Breast epithelium (tissue), 4 donors: ENCODE measurements around the gene SLC25A28. TPM values are rescaled to one million over a fixed set of nuclear protein-coding genes. Genes with fewer than 3 reads are reported as not detected.

Experiments used
- DNase-seq, 2 donors: peaks; one replicate each; pipeline ENCODE4 v3.0.0-alpha.2; 2019; ENCODE audit warnings: low spot score in 2 of 2
- H3K27ac ChIP-seq, 2 donors: fragments of 200-600 bp; sonication (generic) in 1 of 2; one replicate each; pipeline ENCODE4 v1.5.1; 2016 to 2019; ENCODE audit warnings: mild to moderate bottlenecking in 1 of 2
- H3K27me3 ChIP-seq, 2 donors: fragments of 200-600 bp; sonication (generic) in 1 of 2; one replicate each; pipeline versions ENCODE4 v1.5.1 to v1.6.0; 2017 to 2019; ENCODE audit warnings: control low read depth in 1 of 2, mild to moderate bottlenecking in 1 of 2
- H3K36me3 ChIP-seq: fragments of 200-600 bp; one replicate; pipeline ENCODE4 v1.5.1; 2019
- H3K4me1 ChIP-seq, 2 donors: fragments of 200-600 bp; sonication (generic); one replicate each; pipeline ENCODE4 v1.5.1; 2016 to 2019; ENCODE audit warnings: control low read depth in 1 of 2
- H3K4me3 ChIP-seq, 3 donors: fragments of 200-600 bp; sonication (generic); 1 replicate in 2 of 3; 2 replicates in 1 of 3; pipeline ENCODE4 v1.5.1; 2016 to 2019; ENCODE audit warnings: mild to moderate bottlenecking in 3 of 3, moderate library complexity in 2 of 3
- H3K9me3 ChIP-seq, 2 donors: fragments of 200-600 bp; sonication (generic) in 1 of 2; one replicate each; pipeline ENCODE4 v1.5.1; 2016 to 2019; ENCODE audit warnings: control low read depth in 1 of 2
- CTCF ChIP-seq, 3 donors: fragments of 450-650 bp; IDR thresholded peaks; one replicate each; pipeline ENCODE4 v1.5.1; 2016 to 2017; ENCODE audit warnings: antibody characterized with exemption in 3 of 3, mild to moderate bottlenecking in 3 of 3, moderate library complexity in 3 of 3
- POLR2A ChIP-seq: fragments of 450-650 bp; IDR thresholded peaks from one replicate; pipeline ENCODE4 v1.6.1; 2016; ENCODE audit warnings: antibody characterized with exemption, mild to moderate bottlenecking, moderate library complexity
- POLR2AphosphoS5 ChIP-seq, 3 donors: sonication (generic); formaldehyde crosslinking; IDR thresholded peaks; one replicate each; pipeline ENCODE4 v1.6.1; 2017; ENCODE audit warnings: antibody characterized with exemption in 3 of 3
- intact Hi-C: fragments of 100-400 bp; cut with DNase I; formaldehyde crosslinking; loops from one replicate; pipeline ENCODE4 v1.15.1; 2023; ENCODE audit warnings: low total_unique reads
- total RNA-seq, 3 donors: library from RNA; depleted of rRNA; stranded (reverse); fragments of >200 nt; gene quantifications; one replicate each; pipeline ENCODE4 v1.1.0, GENCODE V29; 2016

Gene SLC25A28
- total RNA-seq, 3 donors from 2014 or later, result 29.1 to 35.1 (median 33.1) TPM

DNA sequence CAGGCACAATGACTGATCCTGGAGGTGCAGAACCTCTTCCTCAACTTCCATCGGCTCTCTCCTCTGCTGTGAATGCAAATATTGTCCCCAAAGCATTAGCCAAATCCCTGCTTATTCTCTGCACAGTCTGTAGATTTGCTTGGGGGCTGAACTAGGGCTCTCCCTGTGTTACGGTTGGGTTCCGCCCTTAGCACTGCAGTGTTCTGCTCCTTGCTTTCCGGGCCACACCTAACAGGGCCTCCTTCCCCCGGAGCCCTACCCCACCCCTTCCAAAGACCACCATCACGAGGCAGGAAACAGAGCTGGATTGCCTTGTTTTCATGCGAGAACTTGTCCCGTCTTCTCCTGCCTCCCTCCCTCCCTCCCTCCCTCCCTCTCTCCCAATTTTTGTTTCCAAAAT is 36.6 kb downstream of the SLC25A28 start:
- no peak for TF ChIP-seq POLR2AphosphoS5 (IDR thresholded peaks at IDR 0.05)
- TF ChIP-seq POLR2A, result no peak
- TF ChIP-seq CTCF (IDR thresholded peaks at IDR 0.05), result no peak
- DNase-seq, result no peak
- H3K27me3 ChIP-seq, result no peaks in the 10 kb centered on the region
- no peaks in the 10 kb centered on the region for H3K9me3 ChIP-seq
- no peak overlapping the region for H3K27ac ChIP-seq
- no peaks in the 10 kb centered on the region for H3K36me3 ChIP-seq
- intact Hi-C loops, result no loop called here
- H3K4me3 ChIP-seq, result no peak overlapping the region
- H3K4me1 ChIP-seq, result no peaks in the 10 kb centered on the region

DNA sequence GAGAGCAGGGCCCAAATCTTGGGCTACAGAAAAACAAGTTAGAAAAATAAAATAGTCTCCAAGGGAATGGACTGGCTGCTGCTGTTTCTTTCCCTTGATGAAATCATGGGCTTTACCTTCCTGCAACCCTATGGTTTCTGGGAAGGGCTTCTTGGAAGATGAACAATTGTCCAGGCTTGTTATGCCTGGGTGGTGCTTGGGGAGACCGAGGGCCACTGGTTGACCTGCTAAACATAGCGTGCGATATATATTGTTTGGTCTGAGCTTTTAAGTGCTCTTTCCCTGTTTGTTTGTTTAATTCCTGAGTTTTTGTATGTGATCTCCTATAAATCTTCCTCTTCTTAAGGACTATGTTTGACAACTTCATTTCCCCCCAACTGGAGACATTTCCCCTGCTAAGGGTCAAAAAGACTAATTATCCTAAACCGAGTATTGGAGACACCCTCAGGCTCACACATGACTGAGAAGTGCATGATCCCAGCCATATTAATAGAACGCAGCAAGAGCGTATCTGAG is 37.9 kb downstream of the SLC25A28 start:
- TF ChIP-seq POLR2AphosphoS5 (IDR thresholded peaks at IDR 0.05), result no peak
- no peak for TF ChIP-seq CTCF (IDR thresholded peaks at IDR 0.05)
- TF ChIP-seq POLR2A, result no peak
- Histone ChIP-seq H3K27ac (no peak overlapping the region), H3K4me3 (no peak overlapping the region), H3K36me3 (no peaks in the 10 kb centered on the region), H3K27me3 (no peaks in the 10 kb centered on the region), H3K4me1 (no peaks in the 10 kb centered on the region), H3K9me3 (no peaks in the 10 kb centered on the region)
- no peak for DNase-seq
- intact Hi-C loops, result no loop called here

GRCh38 chr10:99579971-99580370 is 40.3 kb downstream of the SLC25A28 start:
- Histone ChIP-seq H3K27ac (no peak overlapping the region), H3K27me3 (no peaks in the 10 kb centered on the region), H3K4me3 (no peak overlapping the region), H3K36me3 (no peaks in the 10 kb centered on the region), H3K4me1 (no peaks in the 10 kb centered on the region), H3K9me3 (no peaks in the 10 kb centered on the region)
- no peak for TF ChIP-seq POLR2AphosphoS5 (IDR thresholded peaks at IDR 0.05)
- TF ChIP-seq CTCF (IDR thresholded peaks at IDR 0.05), result no peak
- no peak for TF ChIP-seq POLR2A
- DNase-seq, result no peak
- intact Hi-C loops, result loop anchor here (2.0 kb wide), 1 partner anchor 51 kb away; no protein-coding TSS in a partner anchor

- intact Hi-C loops, result no loop called here
- Histone ChIP-seq H3K36me3 (no peaks in the 10 kb centered on the region), H3K4me3 (no peak overlapping the region), H3K9me3 (no peaks in the 10 kb centered on the region), H3K27ac (no peak overlapping the region), H3K27me3 (no peaks in the 10 kb centered on the region), H3K4me1 (no peaks in the 10 kb centered on the region)
- no peak for DNase-seq
- TF ChIP-seq POLR2AphosphoS5 (IDR thresholded peaks at IDR 0.05) (no peak), POLR2A (no peak), CTCF (IDR thresholded peaks at IDR 0.05) (no peak)
These were observed 46.4 kb downstream of the SLC25A28 start for GRCh38 chr10:99573790-99574189.

DNA sequence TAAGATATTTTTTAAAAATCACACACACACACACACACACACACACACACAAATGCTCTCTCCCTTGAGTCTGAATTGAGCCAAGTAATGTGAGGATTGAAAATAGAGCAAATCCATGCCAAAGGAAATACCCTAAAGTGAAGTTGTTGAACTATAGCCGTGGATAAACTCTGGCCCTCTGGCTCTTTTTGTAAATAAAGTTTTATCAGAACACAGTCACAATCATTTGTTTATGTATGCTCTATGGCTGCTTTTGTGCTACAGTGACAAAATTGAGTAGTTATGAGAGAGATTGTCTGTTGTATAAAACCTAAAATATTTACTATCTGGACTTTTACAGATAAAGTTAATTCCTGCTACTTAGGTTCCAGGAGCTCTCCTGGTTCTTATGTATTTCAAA is 48.4 kb downstream of the SLC25A28 start:
- H3K36me3 ChIP-seq, result no peaks in the 10 kb centered on the region
- intact Hi-C loops, result no loop called here
- H3K4me3 ChIP-seq, result no peak overlapping the region
- TF ChIP-seq POLR2AphosphoS5 (IDR thresholded peaks at IDR 0.05), result no peak
- no peak for DNase-seq
- H3K27ac ChIP-seq, result no peak overlapping the region
- peaks cover 0 to 2% of the 10 kb centered on the region in 2 donors for H3K27me3 ChIP-seq
- H3K9me3 ChIP-seq, result no peaks in the 10 kb centered on the region
- no peaks in the 10 kb centered on the region for H3K4me1 ChIP-seq

DNA sequence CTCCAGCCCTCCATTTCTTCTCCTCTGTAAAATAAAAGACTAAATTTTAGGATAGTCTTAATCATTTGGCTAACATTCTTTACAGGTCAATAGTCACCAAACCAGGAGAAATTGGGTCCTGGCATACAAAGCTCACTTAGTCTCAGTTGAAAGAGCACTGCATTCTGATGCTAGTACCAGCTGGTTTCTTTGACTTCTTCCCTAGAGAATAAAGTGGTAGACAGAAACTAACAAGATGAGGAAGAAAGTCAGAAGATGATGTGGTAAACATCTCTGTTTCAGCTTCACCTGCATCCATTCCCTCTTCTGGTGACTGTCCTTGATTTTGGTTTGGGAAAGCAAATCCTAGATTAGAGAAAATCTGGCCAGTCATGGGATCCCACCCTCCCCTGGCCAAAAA is 50.3 kb downstream of the SLC25A28 start:
- DNase-seq, result no peak
- intact Hi-C loops, result no loop called here
- Histone ChIP-seq H3K9me3 (no peaks in the 10 kb centered on the region), H3K4me1 (no peaks in the 10 kb centered on the region), H3K36me3 (no peaks in the 10 kb centered on the region), H3K27ac (no peak overlapping the region), H3K27me3 (peaks cover 0 to 6% of the 10 kb centered on the region in 2 donors), H3K4me3 (no peak overlapping the region)
- TF ChIP-seq POLR2AphosphoS5 (IDR thresholded peaks at IDR 0.05), result no peak
- no peak for TF ChIP-seq CTCF (IDR thresholded peaks at IDR 0.05)
- no peak for TF ChIP-seq POLR2A
